ENCODE results near the gene C2CD2.

The C2CD2 gene

GRCh38 chr21:41903559-41904351, 50.1 kb downstream of the C2CD2 start:
- DNase-seq = no peak

- DNase-seq = no peak
These were observed 50.9 kb downstream of the C2CD2 start for GRCh38 chr21:41902946-41903345.

DNA sequence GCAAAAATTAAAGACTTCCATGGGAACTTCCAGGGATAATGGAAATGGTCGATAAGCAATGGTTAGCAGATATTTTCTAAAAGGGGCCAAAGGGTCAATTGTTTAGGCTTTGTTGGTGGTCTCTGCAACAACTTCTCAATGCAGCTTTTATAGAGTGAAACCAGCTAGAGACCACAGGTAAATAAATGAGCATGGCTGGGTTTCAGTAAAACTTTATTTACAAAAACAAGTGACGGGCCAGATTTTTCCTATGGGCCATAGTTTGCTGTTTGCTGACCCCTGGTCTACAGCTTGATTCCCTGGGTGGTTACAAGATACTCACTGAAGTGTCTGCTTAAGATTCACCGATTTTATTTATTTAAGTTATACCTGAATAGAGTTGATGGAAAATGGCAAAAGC, 52.0 kb downstream of the C2CD2 start:
- DNase-seq = no peak

- no peak for DNase-seq
These were observed 52.7 kb downstream of the C2CD2 start for GRCh38 chr21:41901099-41901498.

GRCh38 chr21:41900401-41900800, 53.4 kb downstream of the C2CD2 start:
- DNase-seq = no peak

GRCh38 chr21:41899426-41900202, 54.2 kb downstream of the C2CD2 start:
- DNase-seq = no peak

DNA sequence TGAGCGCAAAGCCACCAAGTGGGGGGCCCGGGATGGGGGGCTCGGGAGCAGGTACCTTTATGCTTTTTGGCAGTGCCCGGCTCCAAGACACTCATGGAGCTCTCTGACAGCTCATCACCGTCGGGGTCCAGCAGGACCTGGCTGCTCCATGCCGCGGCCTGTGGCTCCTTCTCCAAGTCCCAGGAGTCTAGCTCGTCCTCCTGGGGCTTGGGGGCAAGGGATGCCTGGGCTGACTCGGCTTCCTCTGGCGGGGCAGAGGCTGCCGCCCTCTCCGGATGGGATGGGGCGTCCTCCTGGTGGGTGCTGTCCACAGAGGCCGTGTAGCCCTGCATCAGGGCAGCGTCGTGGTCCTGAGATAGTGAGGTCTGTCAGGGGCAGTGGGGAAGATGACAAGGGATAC, 54.8 kb downstream of the C2CD2 start:
- DNase-seq = no peak

DNA sequence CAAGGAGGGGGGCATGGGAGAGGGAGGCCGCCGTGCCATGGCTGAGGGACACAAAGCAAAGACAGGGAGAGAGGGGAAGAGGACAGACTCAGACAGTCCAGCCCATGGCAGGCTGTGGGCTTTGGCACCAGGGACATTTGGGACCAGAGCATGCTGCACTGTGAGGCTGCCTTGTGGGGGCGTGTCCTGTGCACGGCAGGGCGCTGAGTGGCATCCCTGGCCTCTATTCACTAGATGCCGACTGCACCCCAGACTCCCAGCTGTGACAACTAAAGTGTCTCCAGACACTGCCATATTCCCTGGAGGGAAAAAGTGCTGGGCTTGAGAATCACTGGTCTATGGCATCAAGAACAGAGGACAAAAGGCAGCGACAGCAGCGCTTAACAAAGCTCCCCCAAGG, 56.1 kb downstream of the C2CD2 start:
- DNase-seq = no peak

DNA sequence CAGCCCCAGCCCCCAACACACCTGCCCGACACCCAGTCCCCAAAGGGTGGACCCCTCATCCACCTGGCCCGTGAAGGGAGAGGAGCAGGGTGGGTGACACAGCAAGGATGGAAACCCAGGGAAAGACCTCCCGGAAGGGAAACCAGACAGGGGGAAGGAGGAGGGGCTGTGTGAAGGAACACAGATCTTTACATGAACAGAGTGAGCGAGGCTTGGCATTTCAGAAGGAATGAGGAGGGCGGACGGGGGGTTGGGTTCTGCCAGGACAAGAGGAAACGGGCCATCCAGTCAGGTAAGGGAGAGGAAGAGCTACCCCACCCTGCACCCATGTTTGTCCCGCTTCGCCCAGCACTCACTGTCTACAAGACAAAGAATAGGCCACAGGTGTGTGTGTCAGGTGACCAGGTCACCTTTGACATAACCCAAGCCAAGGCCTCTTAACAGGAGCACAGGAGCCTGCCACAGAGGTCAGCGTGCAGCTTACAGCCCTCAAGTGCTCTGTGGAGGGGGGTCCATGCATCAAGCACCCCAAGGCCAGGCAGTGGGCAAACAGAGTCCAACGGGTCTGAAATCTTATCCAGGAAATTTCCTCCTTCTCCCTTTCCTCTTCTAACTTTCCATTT, 56.7 kb downstream of the C2CD2 start:
- no peak for DNase-seq

GRCh38 chr21:41895643-41896493, 58.0 kb downstream of the C2CD2 start:
- DNase-seq = peak; percentile 58

- no peak for DNase-seq
These were observed 58.8 kb downstream of the C2CD2 start for GRCh38 chr21:41894922-41895557.

GRCh38 chr21:41894511-41894910, 59.3 kb downstream of the C2CD2 start:
- DNase-seq = no peak

GRCh38 chr21:41892726-41893125, 61.1 kb downstream of the C2CD2 start:
- DNase-seq = no peak

- no peak for DNase-seq
These were observed 62.7 kb downstream of the C2CD2 start for GRCh38 chr21:41891132-41891531.

DNA sequence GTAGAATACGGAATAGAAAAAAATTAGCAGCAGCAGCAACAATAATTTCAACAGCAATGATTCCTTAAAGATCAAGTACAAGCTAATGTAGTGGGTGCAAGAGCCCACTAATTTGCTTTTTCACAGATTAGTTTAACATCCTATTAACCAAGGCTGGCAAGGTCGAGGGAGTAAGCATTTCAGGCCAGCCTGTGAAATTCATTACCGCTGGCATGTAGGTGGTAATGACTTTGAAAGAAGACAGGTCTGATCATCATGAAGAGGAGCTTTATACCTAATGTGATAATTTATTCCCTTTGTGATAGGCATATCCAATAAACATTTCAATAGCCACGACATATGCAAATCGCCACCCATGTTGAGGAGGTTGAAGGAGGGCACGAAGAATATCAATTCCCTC, 63.5 kb downstream of the C2CD2 start:
- no peak for DNase-seq

- no peak for DNase-seq
These were observed 65.0 kb downstream of the C2CD2 start for GRCh38 chr21:41888749-41889376.

- DNase-seq = no peak
These were observed 66.2 kb downstream of the C2CD2 start for GRCh38 chr21:41887667-41888066.

DNA sequence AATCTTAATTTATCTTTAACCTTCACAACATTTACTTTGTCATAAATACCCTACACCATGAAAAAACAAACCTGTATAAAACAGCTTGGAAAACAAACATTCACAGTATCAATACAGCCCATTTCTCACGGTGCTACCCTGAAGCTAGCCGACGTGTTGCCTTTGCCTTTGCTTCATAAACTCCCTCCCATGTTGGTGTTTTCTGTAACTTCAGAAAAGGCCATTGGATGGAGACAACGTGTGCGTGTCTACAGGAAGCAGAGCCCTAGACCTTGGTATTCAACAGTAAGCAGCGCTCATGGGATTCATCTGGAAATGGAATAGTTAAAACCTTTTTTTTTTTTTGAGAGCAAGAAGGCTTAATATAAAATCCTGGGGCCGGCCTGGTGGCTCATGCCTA, 67.5 kb downstream of the C2CD2 start:
- no peak for DNase-seq

DNA sequence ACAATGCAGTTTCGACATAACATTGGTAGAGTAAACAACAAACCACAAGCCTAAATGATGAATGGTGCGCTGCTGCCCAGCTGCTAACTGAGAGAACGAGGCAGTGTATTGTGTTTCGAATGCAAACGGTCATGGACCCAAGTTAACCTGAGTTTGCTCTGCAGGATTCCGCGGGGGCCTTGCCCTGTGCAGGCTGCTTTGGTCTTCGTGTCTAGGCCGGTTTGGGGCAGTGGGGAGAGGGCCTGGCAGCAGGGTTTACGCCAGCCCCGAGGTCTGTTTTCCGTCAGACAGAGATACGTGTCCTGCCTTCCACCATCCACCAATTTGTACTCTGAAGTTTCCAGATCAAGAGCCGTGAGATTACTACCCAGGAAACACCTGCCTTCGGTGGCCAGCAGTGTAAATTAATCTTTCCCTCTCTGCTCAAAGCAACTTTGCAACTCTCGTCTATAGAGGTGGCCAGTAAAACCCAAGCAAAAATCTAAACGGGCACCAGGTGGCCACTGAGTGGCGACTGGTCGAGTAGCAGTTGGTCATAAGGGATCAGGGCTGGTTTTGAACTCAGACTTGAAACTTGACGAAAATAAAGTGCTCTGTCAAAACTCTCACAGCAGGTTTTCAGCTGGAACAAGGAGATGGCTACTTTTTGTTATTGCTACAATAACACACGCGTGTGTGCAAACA, 68.3 kb downstream of the C2CD2 start:
- DNase-seq = no peak

- no peak for DNase-seq
These were observed 69.3 kb downstream of the C2CD2 start for GRCh38 chr21:41884501-41885030.

DNA sequence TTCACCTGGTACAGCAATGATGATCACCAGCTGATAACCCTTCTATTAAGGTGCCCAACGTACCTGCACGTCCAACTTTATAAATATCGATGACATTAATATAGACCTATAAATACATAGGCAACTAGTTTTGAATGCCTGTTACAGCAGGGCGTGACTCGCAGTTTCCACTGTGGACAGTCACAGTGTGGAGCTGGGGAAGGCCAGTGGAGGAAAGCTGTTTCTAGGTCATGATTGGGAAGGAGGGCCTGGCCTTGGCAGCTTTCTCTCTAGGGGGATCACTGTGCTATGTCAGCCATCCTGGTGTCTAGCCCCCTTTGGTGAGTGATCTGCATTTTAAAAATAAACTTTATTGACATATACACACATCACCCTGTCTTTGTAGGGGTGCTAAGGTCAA, 70.2 kb downstream of the C2CD2 start:
- DNase-seq = no peak
